NK-92 (cell line): Measurements from ENCODE around the gene ATP9A.
"Not testable (repeated sequence)": the region's sequence is repeated elsewhere in the genome, so short reads cannot be mapped to it uniquely, and the experiment has no call there.

ENCODE experiments used
- DNase-seq: peaks from one replicate; lab custom pipeline; 2025; ENCODE audit not compliant: unreplicated experiment; lab: John Stamatoyannopoulos, UW

Gene ATP9A

DNA sequence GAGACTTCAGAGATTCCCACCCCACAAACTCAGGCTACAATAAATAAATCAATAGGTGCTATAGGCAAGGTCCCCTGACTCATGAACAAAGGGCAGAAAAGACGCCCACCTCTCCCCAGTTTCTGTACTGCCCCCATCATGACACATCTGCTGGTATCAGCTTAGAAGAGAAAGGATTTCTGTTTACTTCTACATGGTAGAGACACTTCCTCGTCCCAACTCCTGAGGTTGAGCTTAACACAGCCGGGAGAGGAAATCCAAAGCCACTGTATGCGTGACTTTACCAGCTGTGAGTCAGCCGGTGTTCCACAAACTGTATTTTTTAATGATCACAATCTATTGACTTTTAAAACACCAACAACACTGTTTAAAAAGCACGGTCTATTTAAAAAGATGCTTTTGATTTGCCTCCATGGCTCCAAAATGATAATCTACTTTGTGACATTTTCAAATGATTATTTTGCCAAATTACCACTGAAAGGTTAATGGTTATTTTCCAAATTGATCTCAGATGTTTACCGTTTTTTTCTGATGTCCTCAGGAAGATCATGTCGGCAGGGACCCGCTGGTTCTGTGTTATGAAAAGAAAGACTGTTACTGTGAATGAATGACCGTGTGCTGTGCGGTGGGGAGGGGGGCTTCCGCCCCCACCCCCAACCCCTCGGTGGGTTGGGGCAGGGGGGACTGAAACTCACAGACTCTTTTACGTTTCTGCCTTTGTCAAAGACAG, 72.5 kb downstream of the ATP9A start:
- DNase-seq, result no peak

DNA sequence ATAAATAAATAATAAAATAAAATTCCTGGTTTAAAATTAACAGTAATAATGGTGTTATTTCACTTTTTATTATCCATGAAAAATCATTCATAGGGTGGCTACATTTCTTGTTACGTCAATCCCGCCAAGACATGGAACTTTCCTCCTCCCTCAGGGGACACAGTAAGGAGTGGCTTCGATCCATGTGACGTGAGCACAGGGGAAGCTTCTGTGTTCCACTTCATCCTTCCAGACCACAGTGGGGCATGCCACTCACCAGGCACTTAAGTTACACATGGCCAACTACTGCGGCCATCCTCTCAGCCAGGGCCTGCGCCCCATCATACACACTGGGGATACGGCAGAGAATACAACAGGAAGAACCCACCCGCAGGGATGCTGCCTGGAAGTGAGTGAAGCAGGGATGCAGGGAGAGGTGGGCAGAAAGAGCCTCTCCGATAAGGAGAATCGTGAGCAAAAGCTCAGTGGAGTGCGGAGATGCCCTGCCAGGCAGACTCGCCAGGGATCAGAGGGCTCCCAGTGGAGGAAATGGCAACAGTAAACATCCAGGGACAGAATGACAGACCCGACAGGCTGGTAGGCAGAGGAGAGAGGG, 75.3 kb downstream of the ATP9A start:
- no peak for DNase-seq

DNA sequence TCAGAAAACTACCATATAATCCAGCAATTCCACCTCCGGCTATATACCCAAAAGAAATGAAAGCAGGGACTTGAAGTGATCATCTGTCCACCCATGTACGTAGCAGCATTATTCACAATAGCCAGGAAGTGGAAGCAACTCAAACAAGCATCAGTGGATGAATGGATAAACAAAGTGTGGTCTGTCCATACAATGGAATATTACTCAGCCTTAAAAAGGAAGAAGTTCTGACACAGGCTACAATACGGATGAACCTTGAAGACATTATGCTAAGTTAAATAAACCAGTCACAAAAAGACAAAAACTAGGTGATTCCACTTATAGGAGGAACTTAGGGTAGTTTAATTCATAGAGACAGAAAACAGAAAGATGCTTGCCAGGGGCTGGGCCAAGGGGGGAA, 76.5 kb downstream of the ATP9A start:
- no peak for DNase-seq

DNA sequence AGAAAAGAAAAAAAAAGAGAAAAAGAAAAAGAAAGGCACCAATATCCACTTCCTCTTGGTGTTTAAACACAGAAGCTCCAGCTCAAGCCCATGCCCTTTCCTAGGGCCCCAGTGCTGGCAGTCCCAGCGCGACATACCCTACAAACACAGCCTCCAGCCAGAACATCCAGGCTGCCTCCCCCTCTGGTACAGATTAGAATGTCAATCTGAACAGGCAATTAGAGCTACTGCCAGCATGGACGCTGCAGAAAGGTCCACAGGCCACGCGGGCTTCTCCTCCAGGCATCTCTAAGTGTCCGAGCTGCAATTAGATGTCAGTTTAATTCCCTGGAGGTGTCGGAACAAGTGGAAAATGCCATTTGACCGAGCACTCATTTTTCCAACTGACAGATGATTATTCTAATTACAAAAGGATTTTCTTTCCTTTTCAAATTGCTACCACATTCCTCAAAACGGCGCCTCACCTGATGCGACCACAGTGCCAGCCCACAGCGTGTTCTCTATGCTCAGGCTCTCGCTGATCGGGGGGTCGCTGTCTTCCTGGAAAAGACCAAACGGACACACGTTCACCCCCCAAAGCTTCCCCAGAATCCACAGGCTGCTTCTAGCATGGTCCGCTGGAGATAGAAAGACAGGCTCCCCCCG, 79.5 kb downstream of the ATP9A start:
- DNase-seq, result no peak

DNA sequence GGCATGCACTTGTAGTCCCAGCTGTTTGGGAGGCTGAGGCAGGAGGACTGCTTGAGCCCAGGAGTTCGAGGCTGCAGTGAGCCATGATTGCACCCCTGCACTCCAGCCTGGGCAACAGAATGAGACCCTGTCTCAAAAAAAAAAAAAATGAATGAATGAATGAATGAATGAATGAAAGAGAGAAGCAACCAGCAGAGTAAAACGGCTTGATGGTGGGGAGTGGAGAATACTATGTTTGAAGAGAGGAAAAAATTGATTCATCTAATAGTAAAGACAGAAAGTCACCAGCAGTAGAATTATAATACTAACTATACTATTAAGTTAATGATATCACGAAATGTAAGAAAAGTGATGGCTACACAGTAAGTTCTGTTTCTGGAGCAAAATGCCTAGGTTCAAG, 80.6 kb downstream of the ATP9A start:
- DNase-seq, result no peak

DNA sequence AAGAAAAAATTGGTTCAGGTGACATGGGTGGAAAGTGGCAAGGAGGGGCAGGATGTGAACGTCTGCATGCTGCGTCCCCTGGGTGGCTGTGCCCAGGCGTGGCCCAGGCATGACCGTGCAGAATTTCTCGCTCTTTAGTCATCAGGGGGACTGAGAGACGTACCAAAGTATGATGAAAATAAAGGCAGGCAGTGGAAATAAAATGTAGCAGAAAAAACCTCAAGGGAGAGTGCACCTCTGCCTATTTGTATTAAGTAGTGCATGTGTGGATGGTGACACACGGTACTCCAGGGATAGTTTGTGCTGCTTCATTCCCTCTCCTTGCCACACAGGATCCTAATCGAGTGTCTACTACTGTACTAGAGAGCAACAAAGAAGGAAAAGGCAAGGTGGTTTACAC, 81.1 kb downstream of the ATP9A start:
- DNase-seq, result no peak

DNA sequence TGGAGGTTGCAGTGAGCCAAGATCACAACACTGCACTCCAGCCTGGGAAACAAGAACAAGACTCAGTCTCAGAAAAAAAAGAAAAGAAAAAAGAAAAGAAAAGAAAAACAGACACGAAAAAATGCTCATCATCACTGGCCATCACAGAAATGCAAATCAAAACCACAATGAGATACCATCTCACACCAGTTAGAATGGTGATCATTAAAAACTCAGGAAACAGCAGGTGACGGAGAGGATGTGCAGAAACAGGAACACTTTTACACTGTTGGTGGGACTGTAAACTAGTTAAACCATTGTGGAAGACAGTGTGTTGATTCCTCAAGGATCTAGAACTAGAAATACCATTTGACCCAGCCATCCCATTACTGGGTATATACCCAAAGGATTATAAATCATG, 82.7 kb downstream of the ATP9A start:
- DNase-seq, result not testable (repeated sequence)

DNA sequence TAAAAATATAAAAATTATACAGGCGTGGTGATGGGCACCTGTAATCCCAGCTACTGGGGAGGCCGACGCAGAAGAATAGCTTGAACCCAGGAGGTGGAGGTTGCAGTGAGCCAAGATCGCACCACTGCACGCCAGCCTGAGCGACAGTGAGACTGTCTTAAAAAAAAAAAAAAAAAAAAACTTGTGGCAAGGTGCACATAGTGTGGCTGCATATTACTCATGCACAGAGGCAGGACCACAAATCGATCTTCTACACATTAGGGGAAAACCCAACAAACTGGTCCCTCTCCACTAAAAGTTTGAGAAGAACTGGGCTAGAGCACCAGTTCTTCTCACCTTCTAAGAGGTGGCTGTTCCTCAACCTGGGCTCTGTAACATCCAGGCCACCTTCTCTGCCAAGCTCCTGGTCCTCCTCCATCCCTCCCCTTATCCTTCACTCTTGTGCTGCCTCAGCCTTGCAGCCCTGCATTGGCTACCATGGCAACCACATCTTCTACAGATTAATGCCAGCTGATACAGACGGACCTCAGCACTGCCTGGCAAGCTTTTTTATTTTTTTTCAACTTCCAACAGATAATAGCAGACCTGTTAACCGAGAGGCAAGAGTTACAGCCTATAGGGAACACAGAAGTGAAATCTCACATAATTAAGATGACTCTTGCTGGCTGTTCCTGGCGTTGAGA, 88.0 kb downstream of the ATP9A start:
- DNase-seq, result no peak

DNA sequence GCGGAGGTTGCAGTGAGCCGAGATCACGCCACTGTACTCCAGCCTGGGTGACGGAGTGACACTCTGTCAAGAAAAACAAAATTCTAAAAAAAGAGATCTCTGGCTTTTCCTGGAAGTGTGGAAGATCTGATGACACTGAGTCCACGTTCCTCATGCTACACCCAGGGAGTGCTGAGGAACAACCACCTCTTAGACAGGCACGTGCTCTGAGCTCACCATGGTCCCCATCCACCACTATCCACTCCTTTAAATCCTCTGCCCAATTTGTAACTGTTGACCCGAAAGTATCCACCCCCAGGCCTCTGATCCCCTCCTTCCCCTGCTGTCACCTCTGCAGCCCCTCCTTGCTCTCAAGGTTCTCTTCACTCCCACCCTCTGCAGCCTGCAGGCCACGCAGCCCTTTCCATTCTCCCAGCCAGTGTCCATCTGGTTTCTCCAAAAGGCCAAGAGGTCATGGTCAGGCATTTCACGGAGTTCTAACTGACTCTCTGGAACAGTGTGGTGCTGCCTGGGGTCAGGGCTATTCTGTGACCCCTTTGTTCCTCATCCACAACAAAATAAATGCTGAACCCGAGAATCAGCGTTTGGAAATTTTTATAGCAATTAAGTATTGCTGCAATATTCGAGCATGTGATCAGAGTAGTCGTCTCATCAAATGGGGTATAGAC, 88.8 kb downstream of the ATP9A start:
- DNase-seq, result no peak

DNA sequence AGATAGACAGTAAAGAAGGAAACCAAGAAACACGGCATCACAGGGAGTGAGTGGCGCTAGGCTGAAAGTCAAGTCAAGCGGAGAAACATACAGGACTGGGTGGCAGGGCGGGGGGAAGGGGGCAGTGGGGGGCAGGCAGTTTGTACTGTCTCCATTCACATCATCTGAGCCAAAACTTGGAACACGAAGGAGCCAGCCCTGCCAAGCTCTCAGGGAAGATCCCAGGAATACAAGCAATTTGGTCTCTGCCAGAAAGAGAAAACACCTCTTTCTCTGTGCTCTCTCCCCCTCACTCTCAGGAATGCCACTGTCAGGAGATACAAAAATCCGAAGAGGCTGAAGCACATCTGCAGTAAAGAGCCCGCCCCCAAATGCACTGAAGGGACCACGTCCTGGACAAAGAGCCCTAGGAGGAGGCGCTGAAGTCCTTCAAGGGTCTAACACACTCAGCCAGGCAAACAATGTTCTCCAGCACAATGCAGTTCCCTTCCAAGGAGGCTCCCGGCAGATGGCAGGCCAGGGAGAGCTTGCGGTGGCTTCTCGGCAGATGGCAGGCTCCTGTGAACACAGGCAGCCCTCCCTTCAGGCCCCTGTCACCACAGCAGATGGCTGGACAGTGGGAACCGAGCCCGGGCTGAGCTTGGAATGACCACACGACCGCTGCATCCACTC, 90.0 kb downstream of the ATP9A start:
- DNase-seq, result no peak

DNA sequence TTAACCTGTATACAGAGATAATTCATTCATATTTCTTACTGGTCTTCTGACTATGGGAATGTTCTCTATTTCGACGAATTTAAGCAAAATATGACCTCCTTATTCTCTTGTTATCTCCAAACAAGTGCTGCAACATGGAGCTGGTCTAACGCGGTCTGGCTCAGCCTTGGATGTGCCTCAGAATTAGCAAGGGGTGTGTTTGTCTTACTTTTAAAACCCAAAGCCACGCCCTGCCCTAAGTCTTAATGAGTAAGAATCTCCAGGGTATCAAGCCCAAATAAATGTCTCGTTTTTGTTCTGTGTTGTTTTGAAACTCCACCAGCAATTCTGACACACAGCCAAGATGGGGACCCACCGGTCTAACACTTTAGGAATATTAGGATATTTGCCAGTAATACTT, 99.2 kb downstream of the ATP9A start:
- DNase-seq, result no peak

DNA sequence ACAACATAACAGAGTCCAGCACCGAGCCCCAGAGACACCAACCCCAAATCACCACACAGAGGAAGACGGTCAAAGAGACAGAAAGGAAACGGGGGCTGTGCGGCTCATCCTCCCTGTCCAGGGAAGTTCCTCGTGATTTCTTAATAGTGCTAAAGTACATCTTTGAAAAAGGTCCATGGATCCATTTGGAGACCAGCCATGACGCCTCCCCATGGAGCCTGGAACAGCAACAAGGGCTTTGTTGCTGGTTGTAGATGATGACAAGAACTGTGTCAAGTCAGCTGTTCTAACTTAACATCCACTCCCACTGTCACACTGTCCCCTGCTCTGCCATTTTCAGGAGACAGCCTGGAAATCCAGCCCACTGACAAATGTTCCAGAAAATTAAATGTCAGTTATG, 99.7 kb downstream of the ATP9A start:
- DNase-seq, result no peak

DNA sequence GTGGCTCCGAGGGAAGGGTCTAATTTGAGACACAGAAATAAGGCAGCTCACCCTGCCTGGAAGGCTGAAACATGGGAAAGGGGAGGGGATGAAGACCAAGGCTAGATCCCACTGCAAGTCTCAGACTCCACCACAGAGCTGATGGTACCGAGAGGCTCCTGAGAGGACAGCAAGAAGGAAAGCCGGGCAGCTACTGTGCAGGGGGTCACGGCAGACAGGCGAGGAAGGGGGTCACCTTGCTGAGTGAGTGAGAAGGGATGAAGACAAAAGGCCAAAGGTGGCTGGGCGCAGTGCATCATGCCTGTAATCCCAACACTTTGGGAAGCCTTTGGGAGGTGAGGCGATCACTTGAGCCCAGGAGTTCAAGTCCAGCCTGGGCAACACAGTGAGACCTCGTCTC, 100.7 kb downstream of the ATP9A start:
- DNase-seq, result no peak

DNA sequence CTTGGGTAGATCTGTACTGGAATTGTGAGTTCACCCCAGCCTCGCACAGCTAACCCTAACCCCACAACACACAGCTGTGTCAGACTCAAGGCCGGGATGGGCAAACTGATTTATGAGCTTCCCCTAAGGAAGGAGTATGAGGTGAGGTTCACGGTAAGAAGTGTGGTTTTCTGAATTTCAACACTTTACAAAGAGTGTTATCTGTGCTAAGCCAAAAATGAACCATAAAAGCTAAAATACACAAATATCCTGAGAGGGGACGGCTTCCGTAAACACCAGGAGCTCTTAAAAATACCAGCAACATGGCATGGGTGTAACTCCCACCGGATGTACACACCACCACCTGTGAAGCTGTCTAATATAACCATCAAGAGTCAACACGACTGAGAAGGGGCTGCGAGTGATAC, 101.2 kb downstream of the ATP9A start:
- DNase-seq, result no peak

DNA sequence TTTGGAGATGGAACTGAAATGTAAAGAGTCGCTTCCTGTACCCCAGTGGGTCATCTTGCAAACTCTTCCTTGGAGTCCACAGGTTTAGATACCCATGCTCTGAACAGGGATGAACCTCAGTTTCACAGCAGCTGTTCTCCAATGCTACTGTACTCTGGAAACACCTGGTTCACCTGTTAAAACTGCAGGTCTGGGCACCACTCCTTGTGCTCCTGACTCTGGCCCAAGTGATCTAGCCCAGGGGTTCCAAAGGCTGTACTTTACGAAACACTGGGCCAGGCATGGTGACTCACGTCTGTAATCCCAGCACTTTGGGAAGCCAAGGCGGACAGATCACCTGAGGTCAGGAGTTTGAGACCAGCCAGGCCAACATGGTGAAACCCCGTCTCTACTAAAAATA, 102.1 kb downstream of the ATP9A start:
- DNase-seq, result no peak

DNA sequence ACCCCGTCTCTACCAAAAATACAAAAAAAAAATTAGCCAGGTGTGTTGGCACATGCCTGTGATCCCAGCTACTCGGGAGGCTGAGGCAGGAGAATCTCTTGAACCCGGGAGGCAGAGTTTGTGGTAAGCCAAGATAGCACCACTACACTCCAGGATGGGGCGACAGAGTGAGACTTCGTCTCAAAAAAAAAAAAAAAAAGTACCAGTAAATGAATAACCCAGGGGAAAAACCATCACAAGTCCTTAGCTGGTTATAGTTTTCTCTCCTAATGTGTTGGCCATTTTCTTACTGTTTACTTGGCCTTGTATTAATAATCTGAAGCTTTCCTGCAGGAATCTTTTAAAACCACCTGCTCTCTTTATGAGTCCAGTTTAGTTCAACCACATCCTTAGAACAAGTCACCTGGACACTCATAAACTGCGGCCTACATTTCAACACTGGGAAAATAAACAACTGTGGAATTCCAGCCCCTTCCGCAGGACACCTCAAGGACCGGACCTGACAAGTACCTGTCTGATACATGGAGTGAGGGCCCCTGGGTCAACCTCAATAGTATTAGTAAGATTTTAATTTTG, 102.6 kb downstream of the ATP9A start:
- no peak for DNase-seq

DNA sequence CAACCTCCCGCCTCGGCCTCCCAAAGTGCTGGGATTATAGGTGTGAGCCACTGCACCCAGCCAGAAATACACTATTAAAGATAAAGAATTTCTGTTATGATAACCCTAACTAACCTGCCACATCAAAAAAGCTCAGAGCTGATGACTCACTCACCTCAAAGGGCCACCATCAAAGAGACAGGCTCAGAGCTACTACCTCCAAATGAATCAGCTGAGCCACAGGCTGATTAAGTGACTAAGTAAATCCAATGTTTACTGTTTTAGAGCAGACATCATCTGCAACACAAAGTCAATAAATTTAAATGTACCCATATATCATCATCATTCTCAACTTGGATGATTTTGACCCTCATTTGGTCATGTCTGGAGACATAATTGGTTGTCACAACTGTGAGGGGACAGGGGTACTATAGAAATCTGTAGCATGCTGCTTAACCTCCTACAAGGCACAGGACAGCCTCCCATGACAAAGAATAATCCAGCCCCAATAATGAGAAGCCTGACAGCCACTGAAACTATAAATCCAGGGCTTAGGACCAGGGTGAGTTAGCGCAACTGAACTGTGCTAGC, 106.5 kb downstream of the ATP9A start:
- no peak for DNase-seq

DNA sequence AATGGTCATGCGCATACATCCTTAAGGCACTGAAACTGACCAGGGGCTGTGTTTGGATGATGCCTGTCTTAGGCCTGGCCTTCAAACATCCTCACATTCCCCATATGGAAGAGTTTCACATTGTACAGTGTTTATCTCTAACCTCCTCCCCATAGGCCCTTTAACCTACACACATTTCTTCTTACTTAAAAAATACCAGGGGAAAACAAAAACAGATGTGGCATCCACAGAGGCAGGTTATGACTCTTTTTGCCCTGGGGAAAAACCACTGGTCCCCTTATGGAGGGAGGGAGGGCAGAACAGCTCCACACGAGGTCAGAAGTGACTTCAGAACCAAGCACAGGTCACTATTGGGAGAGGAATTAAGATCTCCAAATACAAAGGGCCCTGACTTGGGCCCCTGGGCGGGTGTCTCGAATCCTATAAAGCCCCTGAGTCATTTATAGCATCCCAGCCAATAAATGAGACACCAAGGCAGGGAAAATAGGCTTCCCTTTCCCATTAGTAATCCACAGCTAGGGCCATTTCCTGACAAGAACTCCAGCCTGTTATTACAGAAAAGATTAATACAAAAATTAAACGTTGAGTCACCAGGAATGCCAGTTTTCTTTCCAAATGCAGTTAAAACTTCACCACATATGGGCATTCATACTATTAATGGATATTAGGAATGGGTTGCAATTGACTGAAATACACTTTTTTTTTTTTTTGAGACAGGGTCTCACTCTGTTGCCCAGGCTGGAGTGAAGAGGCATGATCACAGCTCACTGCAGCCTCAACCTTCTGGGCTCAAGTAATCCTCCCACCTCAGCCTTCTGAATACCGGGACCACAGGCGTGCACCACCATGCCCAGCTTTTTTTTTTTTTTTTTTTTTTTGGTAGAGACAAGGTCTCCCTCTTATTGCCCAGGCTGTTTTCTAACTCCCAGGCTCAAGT, 107.2 kb downstream of the ATP9A start:
- no peak for DNase-seq

DNA sequence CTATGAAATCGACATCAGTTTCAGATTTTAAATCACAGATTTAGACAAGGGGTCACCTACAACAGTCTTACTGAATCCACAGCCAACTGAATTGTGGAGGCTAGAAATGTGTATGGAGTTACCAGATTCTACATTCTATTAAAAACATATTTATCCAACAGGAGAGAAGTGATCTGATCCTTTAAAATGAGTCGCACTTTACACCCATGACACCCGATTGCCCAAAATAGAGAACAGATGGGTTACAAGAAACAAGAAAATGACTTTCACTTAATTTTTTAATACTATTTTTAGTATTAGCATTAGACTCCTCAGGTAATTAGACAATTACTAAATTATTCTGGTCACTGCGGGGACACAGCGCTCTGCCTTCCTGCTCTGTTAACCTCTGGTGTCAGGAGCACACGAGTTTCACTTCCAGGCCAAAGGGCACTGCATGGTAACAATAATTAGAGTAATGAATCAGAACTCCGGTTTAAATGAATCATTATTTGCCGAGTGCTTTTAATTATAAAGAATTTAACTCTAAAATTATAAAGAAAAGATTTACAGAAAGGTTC, 108.6 kb downstream of the ATP9A start:
- no peak for DNase-seq
